Activated T-helper 17 cell treated with anti-CD3 and anti-CD28 coated beads, Interleukin-2, amount 50 U/mL, for 72 hours (primary cell): ENCODE results near the gene GLP1R. TPM values are rescaled to one million over a fixed set of nuclear protein-coding genes. Genes with fewer than 3 reads are reported as not detected.

Experiments
- ATAC-seq: fragments of 150-1000 bp; cut with Tn5 transposase; replicated peaks from 2 replicates; pipeline ENCODE4 v1.10.0; 2021; ENCODE audit warnings: mild to moderate bottlenecking, moderate library complexity
- H3K27ac Mint-ChIP-seq: one replicate; pipeline ENCODE4 v1.8.0; 2022; ENCODE audit warnings: mixed read lengths
- H3K27me3 Mint-ChIP-seq: one replicate; pipeline ENCODE4 v1.8.0; 2022; ENCODE audit warnings: mixed read lengths
- H3K36me3 Mint-ChIP-seq: one replicate; pipeline ENCODE4 v1.8.0; 2022; ENCODE audit warnings: low read depth, mild to moderate bottlenecking, mixed read lengths
- H3K4me1 Mint-ChIP-seq: one replicate; pipeline ENCODE4 v1.8.0; 2022; ENCODE audit warnings: mixed read lengths
- H3K4me3 Mint-ChIP-seq: one replicate; pipeline ENCODE4 v1.8.0; 2022; ENCODE audit warnings: mild to moderate bottlenecking, mixed read lengths
- H3K9me3 Mint-ChIP-seq: one replicate; pipeline ENCODE4 v1.8.0; 2022; ENCODE audit warnings: mixed read lengths
- total RNA-seq, 2 donors: library from RNA; stranded (reverse); gene quantifications; one replicate each; pipeline ENCODE4 v1.2.3, GENCODE V29; 2022

The GLP1R gene
- total RNA-seq, 2 donors from 2014 or later: not detected

- Mint-ChIP-seq H3K27me3 (peaks cover 46% of the 10 kb centered on the region), H3K27ac (no peak overlapping the region), H3K9me3 (no peaks in the 10 kb centered on the region), H3K4me3 (no peak overlapping the region), H3K36me3 (no peaks in the 10 kb centered on the region), H3K4me1 (peaks cover 6% of the 10 kb centered on the region)
- ATAC-seq: no peak
These were observed 5.4 kb downstream of the GLP1R start for GRCh38 chr6:39053854-39054576.

GRCh38 chr6:39054577-39055142, 6.1 kb downstream of the GLP1R start:
- Mint-ChIP-seq H3K4me3 (no peak overlapping the region), H3K9me3 (no peaks in the 10 kb centered on the region), H3K36me3 (no peaks in the 10 kb centered on the region), H3K4me1 (peaks cover 6% of the 10 kb centered on the region), H3K27me3 (peaks cover 43% of the 10 kb centered on the region), H3K27ac (no peak overlapping the region)
- ATAC-seq: no peak

- no peak for ATAC-seq
- Mint-ChIP-seq H3K36me3 (no peaks in the 10 kb centered on the region), H3K4me1 (peaks cover 6% of the 10 kb centered on the region), H3K27me3 (peaks cover 43% of the 10 kb centered on the region), H3K27ac (no peak overlapping the region), H3K9me3 (no peaks in the 10 kb centered on the region), H3K4me3 (no peak overlapping the region)
These were observed 7.1 kb downstream of the GLP1R start for GRCh38 chr6:39055661-39056060.

DNA sequence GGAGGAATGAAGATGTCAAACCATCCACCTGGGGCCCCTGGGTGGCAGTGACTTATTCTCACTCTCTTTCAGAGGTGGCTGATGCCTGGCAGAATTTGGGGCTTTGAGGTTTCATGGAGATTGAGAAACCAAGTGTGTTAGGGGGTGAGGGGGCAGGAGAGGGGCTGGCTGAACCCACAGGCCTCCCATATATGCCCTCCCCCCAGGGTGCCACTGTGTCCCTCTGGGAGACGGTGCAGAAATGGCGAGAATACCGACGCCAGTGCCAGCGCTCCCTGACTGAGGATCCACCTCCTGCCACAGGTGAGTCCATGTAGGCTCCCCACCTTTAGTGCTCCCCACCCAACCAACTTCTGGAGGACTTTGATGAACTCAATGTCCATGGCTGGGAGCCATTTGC, 7.6 kb downstream of the GLP1R start:
- no peaks in the 10 kb centered on the region for H3K9me3 Mint-ChIP-seq
- H3K36me3 Mint-ChIP-seq: no peaks in the 10 kb centered on the region
- peaks cover 6% of the 10 kb centered on the region for H3K4me1 Mint-ChIP-seq
- peaks cover 47% of the 10 kb centered on the region for H3K27me3 Mint-ChIP-seq
- ATAC-seq: no peak
- no peak overlapping the region for H3K4me3 Mint-ChIP-seq
- H3K27ac Mint-ChIP-seq: no peak overlapping the region

DNA sequence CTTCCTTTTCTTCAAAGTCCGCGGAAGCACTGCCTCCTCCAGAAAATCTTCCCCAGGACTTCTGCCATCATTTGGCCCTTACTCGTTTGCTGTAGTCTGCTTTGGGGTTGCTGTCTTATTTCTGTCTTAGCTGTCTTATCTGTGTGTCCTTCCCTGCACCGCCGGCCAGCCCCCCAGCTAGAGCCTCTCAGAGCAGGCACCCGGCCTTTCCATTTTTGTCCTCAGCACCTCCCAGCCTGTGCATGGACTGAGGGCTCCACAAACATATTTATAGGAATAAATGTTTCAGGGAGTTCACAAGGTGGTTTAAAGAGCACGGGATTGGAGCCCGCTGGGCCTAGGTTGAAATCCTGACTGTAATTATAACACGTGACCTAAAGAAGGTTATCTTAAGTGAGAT, 8.1 kb downstream of the GLP1R start:
- H3K4me1 Mint-ChIP-seq: peaks cover 4% of the 10 kb centered on the region
- no peak overlapping the region for H3K4me3 Mint-ChIP-seq
- no peak for ATAC-seq
- H3K9me3 Mint-ChIP-seq: no peaks in the 10 kb centered on the region
- peaks cover 47% of the 10 kb centered on the region for H3K27me3 Mint-ChIP-seq
- H3K36me3 Mint-ChIP-seq: no peaks in the 10 kb centered on the region
- no peak overlapping the region for H3K27ac Mint-ChIP-seq

DNA sequence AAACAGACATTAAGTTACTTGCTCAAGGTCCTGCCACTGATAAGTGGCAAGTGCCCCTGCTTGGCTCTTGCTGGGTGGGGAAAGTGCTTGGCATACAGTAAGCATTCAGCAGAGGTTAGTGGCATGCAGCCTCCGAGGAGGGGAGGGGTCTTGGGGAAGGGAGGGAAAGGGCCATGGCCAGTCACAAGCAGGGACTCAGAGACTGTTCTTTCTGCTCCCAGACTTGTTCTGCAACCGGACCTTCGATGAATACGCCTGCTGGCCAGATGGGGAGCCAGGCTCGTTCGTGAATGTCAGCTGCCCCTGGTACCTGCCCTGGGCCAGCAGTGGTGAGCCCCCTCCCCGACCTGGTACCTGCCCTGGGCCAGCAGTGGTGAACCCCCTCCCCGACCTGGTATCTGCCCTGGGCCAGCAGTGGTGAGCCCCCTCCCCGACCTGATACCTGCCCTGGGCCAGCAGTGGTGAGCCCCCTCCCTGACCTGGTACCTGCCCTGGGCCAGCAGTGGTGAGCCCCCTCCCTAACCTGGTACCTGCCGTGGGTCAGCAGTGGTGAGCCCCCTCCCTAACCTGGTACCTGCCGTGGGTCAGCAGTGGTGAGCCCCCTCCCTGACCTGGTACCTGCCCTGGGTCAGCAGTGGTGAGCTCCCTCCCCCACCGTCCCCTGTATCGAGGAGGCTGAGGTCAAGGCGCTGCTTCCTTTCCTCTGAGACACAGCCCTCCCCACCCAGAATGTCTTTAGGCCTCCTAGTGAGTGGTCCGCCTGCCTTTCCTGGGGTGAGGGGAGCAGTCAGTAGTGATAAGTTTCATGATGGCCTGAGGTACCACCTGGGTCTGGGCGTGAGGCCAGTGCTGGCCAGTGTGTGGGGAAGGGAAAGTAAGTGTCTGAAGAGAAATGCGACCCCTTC, 8.9 kb downstream of the GLP1R start:
- ATAC-seq: no peak
- no peaks in the 10 kb centered on the region for H3K4me1 Mint-ChIP-seq
- peaks cover 46% of the 10 kb centered on the region for H3K27me3 Mint-ChIP-seq
- no peaks in the 10 kb centered on the region for H3K9me3 Mint-ChIP-seq
- H3K27ac Mint-ChIP-seq: no peak overlapping the region
- no peak overlapping the region for H3K4me3 Mint-ChIP-seq
- no peaks in the 10 kb centered on the region for H3K36me3 Mint-ChIP-seq

- Mint-ChIP-seq H3K36me3 (no peaks in the 10 kb centered on the region), H3K27ac (no peak overlapping the region), H3K27me3 (peaks cover 46% of the 10 kb centered on the region), H3K4me1 (no peaks in the 10 kb centered on the region), H3K4me3 (no peak overlapping the region), H3K9me3 (no peaks in the 10 kb centered on the region)
- no peak for ATAC-seq
These were observed 10.0 kb downstream of the GLP1R start for GRCh38 chr6:39058471-39059147.

GRCh38 chr6:39059496-39060310, 11.1 kb downstream of the GLP1R start:
- Mint-ChIP-seq H3K9me3 (no peaks in the 10 kb centered on the region), H3K27me3 (peaks cover 46% of the 10 kb centered on the region), H3K4me3 (no peak overlapping the region), H3K4me1 (no peaks in the 10 kb centered on the region), H3K27ac (no peak overlapping the region), H3K36me3 (no peaks in the 10 kb centered on the region)
- ATAC-seq: no peak

GRCh38 chr6:39060467-39061160, 12.0 kb downstream of the GLP1R start:
- H3K9me3 Mint-ChIP-seq: no peaks in the 10 kb centered on the region
- H3K36me3 Mint-ChIP-seq: no peaks in the 10 kb centered on the region
- no peaks in the 10 kb centered on the region for H3K4me1 Mint-ChIP-seq
- no peak overlapping the region for H3K27ac Mint-ChIP-seq
- H3K4me3 Mint-ChIP-seq: no peak overlapping the region
- ATAC-seq: no peak
- H3K27me3 Mint-ChIP-seq: peaks cover 48% of the 10 kb centered on the region

- Mint-ChIP-seq H3K9me3 (no peaks in the 10 kb centered on the region), H3K27ac (no peak overlapping the region), H3K4me3 (no peak overlapping the region), H3K36me3 (no peaks in the 10 kb centered on the region), H3K27me3 (peaks cover 44% of the 10 kb centered on the region), H3K4me1 (no peaks in the 10 kb centered on the region)
- ATAC-seq: no peak
These were observed 12.6 kb downstream of the GLP1R start for GRCh38 chr6:39061182-39061581.

GRCh38 chr6:39061588-39061987, 13.0 kb downstream of the GLP1R start:
- Mint-ChIP-seq H3K4me1 (no peaks in the 10 kb centered on the region), H3K27me3 (peaks cover 41% of the 10 kb centered on the region), H3K27ac (no peak overlapping the region), H3K9me3 (no peaks in the 10 kb centered on the region), H3K4me3 (no peak overlapping the region), H3K36me3 (no peaks in the 10 kb centered on the region)
- no peak for ATAC-seq

- H3K9me3 Mint-ChIP-seq: no peaks in the 10 kb centered on the region
- peaks cover 38% of the 10 kb centered on the region for H3K27me3 Mint-ChIP-seq
- H3K4me3 Mint-ChIP-seq: no peak overlapping the region
- ATAC-seq: no peak
- no peaks in the 10 kb centered on the region for H3K36me3 Mint-ChIP-seq
- H3K4me1 Mint-ChIP-seq: no peaks in the 10 kb centered on the region
- no peak overlapping the region for H3K27ac Mint-ChIP-seq
These were observed 13.6 kb downstream of the GLP1R start for GRCh38 chr6:39062014-39062740.

GRCh38 chr6:39063526-39063925, 14.9 kb downstream of the GLP1R start:
- H3K4me3 Mint-ChIP-seq: no peak overlapping the region
- no peaks in the 10 kb centered on the region for H3K4me1 Mint-ChIP-seq
- peaks cover 36% of the 10 kb centered on the region for H3K27me3 Mint-ChIP-seq

More at GRCh38 chr6:39063526-39063925, 14.9 kb downstream of the GLP1R start:
- ATAC-seq: no peak
- Mint-ChIP-seq H3K36me3 (no peaks in the 10 kb centered on the region), H3K9me3 (no peaks in the 10 kb centered on the region), H3K27ac (no peak overlapping the region)
